ENCODE results near the gene PRDX1. TPM values are rescaled to one million over a fixed set of nuclear protein-coding genes. Genes with fewer than 3 reads are reported as not detected.
"Not testable (repeated sequence)": the region's sequence is repeated elsewhere in the genome, so short reads cannot be mapped to it uniquely, and the experiment has no call there.

Gene PRDX1
- total RNA-seq, 1 donor from 2014 or later: 556 TPM

GRCh38 chr1:45507195-45507594, 14.5 kb downstream of the PRDX1 start:
- no peak for DNase-seq (ENCODE audit: extremely low read depth, low read depth, low spot score)

DNA sequence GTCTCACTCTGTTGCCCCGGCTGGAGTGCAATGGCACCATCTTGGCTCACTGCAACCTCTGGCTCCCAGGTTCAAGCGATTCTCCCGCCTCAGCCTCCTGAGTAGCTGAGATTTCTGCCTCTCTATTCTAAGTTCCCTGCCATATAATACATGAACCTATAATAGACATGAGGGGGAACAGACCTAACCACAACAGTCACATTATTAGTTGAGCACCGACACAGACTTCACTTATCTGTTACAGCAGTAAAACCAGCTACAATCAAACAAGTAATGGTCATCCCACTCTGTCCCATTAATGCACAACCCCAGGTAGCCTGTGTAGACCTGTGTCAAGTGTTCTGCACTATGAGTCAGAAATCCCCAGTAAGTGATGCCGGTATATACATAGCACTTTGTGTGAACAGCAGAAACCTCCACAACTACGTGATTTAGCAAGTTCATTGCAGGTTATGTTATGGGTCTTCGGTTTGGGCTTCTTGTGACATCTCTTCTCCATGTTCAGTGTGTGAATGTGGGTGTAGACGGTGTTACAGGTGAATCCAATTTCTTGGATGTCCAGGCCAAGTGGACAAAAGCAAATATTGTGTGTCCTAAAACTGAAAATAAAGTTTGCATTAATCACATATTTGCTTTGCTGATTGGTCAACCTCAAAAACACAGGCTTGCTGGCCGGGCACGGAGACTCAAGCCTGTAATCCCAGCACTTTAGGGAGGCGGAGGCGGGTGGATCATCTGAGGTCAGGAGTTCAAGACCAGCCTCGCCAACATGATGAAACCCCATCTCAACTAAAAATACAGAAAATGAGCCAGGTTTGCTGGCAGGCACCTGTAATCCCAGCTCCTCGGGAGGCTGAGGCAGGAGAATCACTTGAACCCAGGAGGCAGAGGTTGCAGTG, 18.0 kb downstream of the PRDX1 start:
- no peak for DNase-seq (ENCODE audit: extremely low read depth, low read depth, low spot score)

DNA sequence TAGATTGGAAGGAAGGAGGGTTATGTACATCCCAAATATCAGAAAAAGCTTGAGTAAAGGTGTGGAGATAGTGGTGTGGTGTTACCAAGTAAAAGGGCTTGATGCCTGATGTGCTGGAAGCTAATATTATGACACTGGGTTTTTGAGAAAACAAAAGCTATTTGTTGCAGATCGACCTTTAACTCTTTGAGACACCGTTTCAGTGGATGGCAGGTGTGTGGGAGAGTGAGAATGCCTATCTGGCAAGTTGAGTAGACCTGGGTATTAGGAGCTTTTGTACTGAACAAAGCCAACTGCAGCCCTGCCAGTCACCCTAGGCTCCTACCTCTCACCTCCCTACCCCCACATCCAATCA, 20.2 kb downstream of the PRDX1 start:
- DNase-seq (ENCODE audit: extremely low read depth, low read depth, low spot score): no peak

DNA sequence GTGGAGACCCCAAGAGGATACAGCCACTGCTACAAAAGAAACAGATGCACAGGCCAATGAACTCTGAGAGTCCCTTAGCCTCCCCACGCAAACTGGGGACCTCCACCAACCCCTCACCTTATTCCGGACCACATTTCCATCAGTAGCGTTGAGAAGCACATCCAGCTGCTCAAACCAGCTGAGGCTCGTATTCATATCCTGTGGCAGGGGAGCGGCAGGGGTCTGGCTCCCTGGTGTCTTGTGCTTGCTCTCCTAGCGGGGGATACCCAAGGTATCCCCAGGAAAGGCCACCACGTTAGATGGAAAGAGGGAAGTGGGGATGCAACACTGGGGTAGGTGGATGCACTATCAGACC, 22.3 kb downstream of the PRDX1 start:
- DNase-seq (ENCODE audit: extremely low read depth, low read depth, low spot score): no peak

DNA sequence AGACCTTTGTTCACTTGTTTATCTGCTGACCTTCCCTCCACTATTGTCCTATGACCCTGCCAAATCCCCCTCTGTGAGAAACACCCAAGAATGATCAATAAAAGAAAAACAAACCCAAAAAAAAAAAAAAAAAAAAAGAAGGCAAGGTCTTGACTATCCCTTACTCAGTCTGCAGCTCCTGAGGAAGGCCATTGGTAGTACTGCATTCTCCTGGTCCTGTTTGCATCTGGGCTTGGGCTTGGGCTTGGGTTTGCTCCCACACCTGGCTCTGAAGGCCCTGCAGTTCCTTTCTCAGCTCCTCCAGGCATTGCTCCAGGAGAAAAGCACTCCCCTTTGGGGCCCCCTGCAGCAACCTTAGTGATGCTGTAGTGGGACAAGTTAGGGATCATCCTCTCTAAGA, 23.4 kb downstream of the PRDX1 start:
- no peak for DNase-seq (ENCODE audit: extremely low read depth, low read depth, low spot score)

- DNase-seq (ENCODE audit: extremely low read depth, low read depth, low spot score): no peak
Measured at GRCh38 chr1:45493116-45493697, 28.5 kb downstream of the PRDX1 start.

GRCh38 chr1:45492691-45493090, 29.0 kb downstream of the PRDX1 start:
- DNase-seq (ENCODE audit: extremely low read depth, low read depth, low spot score): no peak

GRCh38 chr1:45491487-45492260, 30.0 kb downstream of the PRDX1 start:
- DNase-seq (ENCODE audit: extremely low read depth, low read depth, low spot score): no peak

DNA sequence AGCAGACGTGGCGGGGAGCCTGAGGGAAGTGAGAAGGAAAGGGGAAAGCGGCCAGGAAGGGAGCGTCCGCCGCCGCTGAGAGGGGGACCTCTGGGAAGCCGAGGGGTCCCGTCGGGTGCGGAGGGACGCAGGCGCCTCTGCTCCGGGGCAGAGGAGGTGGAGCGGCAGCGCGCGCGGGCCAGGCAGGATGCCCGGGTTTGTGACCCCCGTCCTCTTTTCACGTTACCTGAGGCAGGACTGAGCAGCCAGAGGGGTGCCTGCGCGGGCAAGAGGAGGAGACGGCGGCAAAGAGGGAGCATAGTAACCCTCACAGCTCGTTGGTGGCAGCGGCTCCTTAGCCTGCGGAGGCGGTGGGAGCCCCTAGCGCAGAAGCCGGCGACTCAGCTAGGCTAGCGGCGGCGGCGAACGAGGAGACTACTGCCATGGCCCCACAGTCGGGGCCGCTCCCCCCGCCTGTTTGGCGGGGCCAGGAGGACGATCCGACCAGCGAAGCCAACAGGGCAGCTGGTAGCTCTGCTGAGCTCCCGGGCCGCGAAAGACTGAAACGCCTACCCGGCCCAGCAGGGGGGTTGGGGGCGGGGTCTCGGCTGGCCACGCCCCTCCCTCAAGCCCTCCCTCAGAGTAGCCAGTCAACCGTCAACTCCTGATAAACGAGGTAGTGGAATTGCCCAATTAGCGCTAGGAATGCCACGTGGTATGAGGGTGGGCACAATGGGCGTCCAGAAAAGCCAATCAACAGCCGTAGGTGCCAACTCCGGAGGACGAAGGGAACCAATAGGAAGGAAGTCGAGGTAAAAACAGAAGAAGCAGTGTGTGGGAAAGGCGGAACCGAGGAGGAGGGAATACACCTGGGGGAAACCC, 30.8 kb downstream of the PRDX1 start, which contains the start of gene TESK2:
Gene TESK2, minus strand, starts transcription at position 538 of the 861 bp plus-strand sequence. CDS start 33,378 bp downstream, outside the sequence.
- peak; percentile 99 for DNase-seq (ENCODE audit: extremely low read depth, low read depth, low spot score)

DNA sequence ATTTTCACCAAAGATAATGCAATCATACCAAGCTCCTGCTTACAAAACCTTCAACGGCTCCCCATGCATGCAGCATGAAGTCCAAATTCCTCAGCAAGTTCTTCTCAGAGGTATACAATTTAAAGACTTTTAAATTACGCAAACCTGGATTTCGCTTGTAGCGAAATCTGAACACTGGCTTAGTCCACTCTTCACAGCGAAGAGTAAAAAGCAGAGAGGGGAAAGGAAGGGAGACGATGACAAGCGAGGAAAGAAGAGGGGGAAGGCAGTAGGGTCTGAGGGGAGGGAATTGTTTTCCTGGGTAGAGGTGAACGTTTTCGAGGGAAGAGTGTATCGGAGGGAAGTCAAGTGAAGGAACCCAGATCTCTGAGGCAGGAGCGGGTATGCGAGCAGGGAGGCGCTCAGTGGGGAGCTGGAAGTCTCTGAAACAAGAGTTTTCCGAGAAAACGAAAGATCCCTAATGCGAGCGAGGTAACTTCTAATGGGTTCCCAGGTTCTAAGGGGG, 31.5 kb downstream of the PRDX1 start:
- DNase-seq (ENCODE audit: extremely low read depth, low read depth, low spot score): no peak

GRCh38 chr1:45489379-45489778, 32.3 kb downstream of the PRDX1 start:
- DNase-seq (ENCODE audit: extremely low read depth, low read depth, low spot score): not testable (repeated sequence)

- DNase-seq (ENCODE audit: extremely low read depth, low read depth, low spot score): no peak
Measured at GRCh38 chr1:45488666-45489377, 32.9 kb downstream of the PRDX1 start.

DNA sequence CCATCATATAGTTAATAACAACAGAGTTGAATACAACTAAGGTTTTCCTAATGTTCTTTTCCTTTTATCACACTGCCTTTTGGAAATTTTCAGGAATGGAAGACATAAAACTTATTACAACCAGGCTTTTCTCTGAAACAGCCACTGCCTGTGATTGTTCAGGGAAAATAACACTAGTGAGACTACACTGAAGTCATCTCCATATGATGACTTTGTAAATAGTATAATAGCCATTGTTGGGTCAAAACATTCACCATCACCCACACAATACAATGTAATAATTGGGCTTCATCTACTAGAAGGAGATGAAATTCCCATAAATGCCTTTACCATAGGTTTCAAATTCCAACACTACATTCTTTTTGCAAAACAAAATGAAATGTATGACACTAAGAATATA, 35.7 kb downstream of the PRDX1 start:
- no peak for DNase-seq (ENCODE audit: extremely low read depth, low read depth, low spot score)

DNA sequence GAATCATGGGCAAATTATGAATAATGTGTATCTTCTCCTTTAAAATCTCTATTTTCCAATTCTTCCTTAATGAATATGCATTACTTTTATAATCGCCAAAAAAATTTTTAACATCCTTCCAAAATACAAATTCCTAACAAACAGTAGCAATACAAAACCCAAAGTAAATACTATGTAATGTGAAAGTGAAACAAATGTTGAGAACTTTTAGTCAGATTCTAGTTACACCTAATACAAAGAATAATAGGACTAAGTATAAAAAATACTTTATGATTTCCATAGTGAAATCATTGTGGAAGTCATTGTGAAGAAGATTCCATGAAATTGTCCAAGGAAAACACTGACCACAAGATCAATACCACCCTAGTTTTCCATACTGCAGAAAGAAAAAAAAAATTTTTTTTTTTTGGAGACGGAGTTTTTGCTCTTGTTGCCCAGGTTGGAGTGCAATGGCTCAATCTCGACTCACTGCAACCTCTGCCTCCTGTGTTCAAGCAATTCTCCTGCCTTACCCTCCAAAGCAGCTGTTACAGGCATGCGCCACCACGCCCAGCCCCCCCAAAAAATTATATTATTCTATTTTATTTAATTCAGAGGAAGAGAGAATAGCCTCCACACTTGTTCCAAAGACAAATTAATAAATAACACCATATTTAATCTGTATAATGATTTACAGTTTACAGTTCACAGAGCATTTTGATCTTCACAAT, 42.5 kb downstream of the PRDX1 start:
- no peak for DNase-seq (ENCODE audit: extremely low read depth, low read depth, low spot score)

- DNase-seq (ENCODE audit: extremely low read depth, low read depth, low spot score): no peak
Measured at GRCh38 chr1:45478121-45478814, 43.4 kb downstream of the PRDX1 start.

DNA sequence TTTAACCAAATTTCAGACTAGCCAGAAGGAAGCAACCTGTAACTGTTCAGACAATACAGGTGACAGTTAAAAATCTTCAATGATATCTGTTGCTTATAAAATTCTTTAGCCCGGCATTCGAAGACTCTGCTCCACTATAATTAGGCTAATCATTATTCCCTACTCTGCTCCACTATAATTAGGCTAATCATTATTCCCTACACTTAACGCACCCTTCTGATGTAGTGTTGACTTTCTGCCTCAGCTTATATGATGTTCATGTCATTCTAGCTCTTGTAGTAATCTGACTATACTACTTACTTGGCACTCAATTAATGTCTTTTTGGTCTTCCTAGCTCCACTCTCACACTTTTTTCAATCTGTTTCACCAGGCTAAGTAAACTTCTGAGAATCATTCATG, 44.0 kb downstream of the PRDX1 start:
- no peak for DNase-seq (ENCODE audit: extremely low read depth, low read depth, low spot score)

- not testable (repeated sequence) for DNase-seq (ENCODE audit: extremely low read depth, low read depth, low spot score)
Measured at GRCh38 chr1:45474194-45474593, 47.5 kb downstream of the PRDX1 start.

DNA sequence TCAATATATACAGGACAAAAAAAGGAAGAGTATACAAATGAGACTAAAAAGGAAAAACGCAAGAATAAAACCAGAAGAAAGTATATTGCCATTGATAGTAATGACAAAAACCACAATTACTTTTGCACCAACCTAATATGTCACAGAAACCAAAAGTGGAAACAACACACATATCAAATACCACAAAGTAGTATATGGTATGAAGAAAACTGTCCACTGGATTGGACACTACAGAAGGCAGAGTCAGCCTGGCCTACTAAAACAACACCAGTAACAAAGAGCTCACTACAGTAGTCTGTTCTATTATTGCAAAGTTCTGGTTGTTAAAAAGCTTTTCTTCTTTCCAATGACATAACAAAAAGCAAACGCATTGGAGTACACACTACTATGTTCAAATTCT, 48.4 kb downstream of the PRDX1 start:
- DNase-seq (ENCODE audit: extremely low read depth, low read depth, low spot score): no peak

Data from glomerular endothelial cell (primary cell).